NCI-H1694 treated with DMSO at 0.1 percent for 48 hours (cell line): ENCODE measurements around the gene TMTC2.

ENCODE experiments used
- DNase-seq: peaks from one replicate; lab custom pipeline; 2025; lab: John Stamatoyannopoulos, UW

Gene TMTC2

DNA sequence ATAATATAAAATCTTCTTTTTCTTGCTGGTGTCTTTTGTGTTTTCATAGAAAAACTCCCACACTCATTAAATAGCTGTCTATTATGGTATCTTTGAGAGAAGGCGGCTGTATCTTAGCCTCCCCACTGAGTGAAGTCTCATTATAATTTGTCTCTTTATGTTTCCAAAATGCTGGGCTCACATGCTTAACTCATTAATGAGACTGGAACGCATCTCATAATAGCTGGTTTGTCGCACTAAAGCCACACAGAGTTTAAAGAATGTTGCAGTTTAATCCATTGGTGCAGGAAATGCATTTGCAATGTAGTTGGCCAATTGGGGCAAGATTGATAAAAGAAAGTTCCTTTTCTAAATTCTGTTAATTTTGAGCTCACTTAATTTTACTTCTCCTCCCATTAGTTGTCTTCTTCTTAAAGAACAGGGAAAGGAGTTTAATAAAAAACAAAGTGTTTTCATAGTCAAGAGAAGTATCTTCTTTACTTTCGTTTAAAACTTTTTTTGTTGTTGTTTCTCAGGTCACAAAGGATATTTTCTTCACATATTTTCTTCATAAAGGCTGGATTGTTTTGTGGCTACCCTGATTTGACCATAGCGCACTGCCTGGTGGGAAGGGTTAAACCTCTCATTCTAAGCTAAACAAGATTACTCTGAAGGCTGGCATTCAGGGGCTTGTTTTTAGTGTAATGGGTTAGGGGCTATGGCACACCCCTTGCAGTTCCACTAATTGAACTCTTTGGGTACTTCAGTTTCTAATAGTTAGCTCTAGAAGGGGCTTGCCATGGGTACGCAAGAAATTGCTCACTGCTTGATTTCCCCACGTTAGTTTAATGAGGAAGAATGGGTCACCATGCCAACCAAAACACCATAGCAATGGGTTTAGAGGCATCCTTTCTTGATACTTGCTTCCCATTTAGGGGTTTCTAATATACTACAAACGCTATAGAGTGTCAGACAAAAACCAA is 197.0 kb downstream of the TMTC2 start:
- no peak for DNase-seq

DNA sequence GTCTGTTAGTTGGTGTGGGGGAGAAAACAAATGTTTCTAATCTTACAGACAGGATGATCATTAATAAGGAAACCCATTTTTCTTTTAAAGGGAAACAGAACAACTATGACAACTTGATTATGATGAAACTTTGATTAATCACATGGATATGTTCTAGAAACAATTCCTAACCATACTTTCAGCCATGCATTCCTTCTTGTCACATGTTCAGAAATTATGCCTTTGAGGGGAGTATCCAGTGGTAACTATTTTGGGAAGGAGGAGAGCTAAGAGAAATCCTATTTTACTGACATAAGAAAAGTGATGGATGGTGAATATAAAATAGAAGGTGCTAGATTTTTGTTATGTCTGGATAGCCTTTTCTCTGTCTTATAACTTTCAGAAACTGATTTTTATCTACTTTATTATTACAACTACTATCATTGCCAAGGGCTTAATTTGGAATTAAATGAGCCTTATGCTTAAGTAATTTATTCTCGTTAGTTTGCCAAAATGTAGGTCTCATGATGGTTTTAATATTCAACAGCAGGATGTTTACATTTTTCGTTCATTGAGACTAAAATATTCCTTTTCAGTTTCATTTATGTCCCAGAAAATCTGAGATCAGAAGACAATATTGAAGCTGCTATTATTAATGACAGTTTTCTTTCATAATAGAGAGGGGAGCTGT is 200.1 kb downstream of the TMTC2 start:
- no peak for DNase-seq

DNA sequence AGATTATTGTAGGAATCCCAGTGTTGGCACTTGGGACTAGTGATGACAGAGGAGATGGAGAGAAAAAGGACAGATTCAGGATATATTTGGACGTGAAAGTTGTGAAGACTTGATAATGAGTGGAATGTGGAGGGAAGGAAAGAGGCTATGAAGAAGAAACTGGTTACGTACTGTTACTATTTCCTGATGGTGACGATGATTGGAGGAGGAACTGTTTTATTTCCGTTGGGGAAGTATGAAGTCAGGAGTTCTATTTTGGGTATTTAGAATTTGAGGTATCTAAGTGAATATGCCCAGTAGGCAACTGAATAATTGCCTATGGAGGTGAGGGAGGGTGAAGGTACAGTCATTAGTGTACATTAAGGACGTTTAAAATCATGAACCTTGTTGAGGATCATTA is 207.2 kb downstream of the TMTC2 start:
- no peak for DNase-seq

DNA sequence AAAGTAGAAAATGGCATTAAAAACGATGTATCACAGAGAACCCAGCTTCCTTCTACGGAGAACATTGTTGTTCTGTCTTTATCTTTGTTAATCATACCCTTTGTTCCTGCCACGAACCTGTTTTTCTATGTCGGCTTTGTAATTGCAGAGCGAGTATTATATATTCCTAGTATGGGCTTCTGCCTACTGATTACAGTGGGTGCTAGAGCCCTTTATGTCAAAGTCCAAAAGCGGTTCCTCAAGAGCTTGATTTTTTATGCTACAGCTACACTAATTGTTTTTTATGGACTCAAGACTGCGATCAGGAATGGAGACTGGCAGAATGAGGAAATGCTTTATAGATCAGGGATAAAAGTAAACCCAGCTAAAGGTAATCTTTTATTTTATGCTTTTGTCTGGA is 209.6 kb downstream of the TMTC2 start:
- no peak for DNase-seq

DNA sequence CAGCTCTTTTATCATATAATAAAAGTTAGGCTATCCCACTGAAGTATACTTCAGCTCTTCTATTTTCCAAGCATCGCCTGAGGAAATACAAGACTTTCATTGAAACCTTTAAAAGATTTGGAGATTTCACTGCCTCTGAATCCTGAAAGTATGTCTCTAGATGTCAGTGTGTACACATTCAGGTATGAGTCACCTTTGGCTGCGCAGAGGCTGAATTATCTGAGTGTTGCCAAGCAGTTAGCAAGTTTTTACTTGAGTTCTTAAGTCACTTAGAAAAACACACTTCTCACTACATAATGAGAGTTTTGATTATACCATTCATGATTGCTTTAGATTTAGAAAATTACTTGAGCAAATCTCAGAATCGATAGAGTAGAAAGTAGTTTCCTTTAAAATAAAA is 210.3 kb downstream of the TMTC2 start:
- no peak for DNase-seq

DNA sequence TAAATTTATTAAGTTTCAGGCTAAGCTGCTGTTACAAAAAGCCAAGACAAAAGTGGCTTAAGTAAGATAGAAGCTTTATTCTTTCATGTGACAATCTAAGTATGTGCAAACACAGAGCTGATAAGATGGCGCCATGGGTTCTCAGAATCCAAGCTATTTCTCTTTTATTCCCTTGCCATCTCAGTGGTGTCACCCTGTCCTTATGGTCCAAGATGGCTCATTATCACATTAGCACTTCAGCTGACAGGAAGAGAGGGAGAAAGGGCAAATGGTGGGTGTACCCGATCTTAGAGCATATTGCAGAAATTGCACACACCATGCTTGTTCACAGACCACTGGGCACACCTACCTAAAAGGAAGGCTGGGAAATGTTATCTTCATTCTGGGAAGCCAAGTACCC is 211.7 kb downstream of the TMTC2 start:
- no peak for DNase-seq

DNA sequence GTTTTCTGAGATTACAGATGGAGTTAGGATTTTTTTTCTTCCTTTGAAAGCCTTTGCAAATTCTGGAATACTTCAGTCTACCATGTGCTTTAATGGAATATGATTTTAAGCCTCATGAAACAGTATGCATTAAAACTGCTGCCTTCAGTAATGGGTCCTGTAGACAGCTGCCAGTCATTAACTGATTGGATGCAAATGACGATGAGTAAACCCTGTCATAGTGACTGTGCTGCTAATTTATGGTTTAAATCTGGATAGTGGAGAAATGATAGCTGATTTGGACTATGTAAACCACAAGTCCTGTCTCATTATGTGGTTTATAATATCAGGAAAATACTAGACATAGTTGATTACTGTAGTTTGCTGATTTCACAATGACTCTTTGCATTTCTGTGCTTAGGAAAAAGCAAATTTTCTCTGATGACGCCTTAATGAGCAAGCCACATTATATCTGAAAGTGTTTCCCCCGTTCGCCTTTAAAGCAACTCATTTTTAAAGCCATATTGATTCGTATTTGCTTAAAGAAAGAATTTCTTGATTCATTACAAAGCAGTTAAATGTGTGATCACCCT is 217.6 kb downstream of the TMTC2 start:
- DNase-seq = no peak

DNA sequence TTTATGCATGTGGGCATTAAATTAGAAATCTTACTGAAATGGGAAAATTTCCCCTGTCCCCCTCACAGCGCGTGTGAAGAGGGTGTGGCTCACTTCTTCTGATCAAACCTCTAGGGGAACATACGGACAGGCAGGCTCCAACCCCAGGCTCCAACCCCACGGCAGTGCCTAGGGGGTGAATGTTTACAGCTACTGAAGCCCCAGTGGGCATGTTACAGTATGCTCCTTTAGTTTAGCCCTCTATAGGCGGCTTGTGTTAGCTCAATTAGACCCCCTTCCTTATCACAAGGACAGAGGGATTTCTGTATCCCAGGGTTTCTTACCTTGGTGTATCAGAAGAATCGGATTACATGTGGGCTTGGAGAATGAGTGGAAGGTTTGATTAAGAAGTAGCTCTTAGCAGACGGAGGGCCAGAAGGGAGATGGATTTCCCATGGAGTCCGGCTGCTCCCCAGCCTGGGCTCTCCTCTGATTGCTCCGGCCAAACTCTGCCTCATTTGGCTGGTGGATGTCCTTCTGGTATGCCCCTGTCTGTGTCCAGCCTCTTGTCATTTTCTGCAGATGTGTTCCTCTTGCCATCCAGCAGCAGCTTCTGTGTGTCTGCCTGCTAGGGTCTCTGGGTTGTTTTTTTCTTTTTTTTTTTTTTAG is 223.7 kb downstream of the TMTC2 start:
- no peak for DNase-seq

DNA sequence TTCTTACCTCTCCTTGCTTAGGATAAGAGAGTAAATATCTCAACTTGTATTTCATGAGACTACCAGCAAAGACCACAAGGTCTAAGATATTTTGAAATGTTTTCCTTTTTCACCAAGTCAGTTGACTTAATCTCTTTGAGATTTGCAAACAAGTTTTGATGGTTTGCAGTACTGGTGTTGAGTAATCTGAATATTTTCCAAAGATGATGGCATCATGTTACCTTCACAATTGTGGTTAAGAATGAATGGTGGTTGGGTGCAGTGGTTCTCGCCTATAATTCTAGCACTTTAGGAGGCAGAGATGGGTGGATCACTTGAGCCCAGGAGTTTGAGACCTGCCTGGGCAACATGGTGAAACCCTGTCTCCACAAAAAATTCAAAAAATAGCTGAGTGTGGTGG is 225.7 kb downstream of the TMTC2 start:
- no peak for DNase-seq

DNA sequence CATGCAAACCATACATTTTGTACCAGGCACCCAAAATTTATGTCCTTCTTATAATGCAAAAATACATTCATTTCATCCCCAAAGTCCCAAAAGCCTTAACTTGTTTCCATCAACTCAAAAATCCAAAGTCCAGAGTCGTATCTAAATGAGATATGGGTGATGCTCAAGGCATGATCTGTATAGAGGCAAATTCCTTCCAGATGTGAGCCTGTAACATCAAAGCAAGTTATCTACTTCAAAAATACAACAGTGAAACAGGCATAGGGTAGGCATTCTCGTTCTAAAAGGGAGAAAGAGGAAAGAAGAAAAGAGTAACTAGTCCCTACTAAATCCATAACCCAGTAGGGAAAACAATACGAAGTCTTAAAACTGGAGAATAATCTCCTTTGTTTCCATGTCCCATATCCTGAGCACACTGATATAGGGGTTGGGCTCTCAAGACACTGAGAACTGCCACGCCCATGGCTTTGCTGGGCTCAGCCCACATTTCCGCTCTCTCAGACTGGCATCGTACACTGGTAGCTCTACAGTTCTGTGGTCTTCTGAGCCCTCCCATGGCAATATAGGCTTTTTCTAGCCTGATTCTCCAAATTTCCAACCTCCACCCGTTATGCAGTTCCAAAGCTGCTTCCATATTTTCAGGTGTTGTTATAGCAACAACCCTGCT is 232.8 kb downstream of the TMTC2 start:
- no peak for DNase-seq

DNA sequence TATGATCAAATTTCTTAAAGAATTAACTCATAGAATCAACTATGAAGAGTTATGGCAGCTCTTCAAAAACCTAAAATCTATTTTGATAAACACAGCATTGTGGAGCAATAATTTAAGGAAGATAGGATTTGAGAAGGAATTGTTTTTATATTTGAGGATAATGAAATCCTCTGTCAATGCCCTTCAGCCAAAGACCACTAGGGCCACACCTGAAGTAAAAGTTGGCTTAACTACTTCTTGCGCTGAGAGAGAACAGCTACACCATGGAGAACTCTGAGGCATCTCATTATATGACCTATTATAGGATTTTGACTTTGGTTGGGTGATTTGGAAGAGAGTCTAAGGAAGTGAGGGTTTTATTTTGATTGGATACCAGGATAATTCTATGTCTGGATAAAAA is 237.2 kb downstream of the TMTC2 start:
- DNase-seq = no peak

DNA sequence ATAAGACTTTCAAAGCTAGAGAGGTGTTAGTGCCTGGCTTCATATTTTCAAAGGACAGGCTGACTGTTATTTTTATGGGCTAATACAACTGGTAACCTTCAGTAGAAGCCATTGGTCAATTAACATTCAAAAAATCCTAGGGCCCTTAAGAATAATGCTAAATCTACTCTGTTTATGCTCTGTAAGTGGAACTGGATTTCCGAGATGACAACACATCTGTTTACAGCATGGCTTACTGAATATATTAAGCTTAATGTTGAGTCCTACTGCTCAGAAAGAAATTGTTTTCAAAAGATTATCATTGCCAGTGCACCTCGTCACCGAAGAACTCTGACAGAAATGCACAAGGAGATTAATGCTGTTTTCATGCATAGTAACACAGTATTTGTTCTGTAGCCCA is 239.9 kb downstream of the TMTC2 start:
- no peak for DNase-seq

DNA sequence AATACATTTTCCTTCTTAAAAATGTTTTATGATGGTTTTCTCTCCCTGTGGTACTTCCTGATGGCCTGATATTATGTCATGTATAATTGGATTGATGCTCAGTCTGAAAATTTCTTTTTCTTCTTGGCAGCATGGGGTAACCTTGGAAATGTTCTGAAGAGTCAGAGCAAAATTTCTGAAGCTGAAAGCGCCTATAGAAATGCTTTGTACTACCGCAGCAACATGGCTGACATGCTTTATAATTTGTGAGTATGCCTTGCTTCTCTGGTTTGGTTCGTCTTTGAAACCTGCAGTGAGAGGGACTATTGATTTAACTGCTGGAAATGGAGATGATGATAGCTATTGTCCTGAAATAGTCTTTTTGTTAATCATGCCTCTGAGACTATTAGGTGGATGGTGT is 243.6 kb downstream of the TMTC2 start:
- no peak for DNase-seq

DNA sequence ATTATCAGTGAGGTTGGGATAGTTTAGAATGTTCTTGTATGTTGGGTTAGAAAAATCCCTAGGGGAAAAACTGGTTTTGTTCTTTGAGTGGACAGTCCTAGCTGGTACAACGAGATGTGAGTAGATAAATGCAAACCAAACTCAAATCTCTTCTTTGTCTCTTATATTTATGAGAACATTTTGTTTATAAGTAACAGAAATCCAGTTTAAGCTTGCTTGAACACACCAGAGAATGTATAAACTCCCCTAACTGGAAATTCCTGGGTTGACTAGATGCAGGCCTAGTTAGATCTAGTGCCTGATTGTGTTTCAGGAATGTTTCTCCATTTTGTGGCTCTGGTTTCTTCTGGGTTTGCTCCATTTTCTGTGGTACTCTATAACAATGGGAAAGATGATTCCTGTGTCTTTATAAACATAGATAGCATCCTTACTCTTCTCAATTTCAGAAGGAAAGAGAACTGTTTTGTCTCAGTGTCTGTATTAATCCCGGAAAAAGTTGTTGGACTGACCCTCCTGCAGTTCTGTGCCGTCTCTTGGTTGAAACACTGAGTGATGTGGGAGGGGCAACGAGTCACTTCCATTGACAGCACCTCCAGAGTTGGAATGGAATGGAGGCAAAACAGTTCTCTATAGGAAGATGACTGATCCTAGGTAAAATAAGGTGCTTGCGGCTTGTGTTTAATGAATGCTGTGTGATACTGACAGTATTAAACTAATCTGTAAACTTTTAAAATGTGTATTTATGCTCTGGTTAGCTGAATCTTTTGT is 244.8 kb downstream of the TMTC2 start:
- DNase-seq = no peak

DNA sequence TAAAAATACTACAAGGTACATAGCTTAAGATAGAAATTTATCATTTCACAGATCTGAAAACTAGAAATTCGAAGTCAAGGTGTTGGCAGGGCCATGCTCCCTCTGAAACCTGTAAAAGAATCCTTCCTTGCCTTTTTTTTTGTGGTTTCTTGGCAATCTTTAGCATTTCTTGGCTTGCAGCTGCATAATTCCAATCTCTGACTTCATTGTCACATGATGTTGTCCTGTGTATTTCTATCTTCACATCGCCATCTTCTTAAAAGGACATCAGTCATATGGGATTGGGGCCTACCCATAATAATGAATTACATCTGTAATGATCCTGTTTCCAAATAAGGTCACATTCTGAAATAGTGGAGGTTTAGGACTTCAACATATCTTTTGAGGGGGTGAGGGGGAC is 250.4 kb downstream of the TMTC2 start:
- DNase-seq = no peak

DNA sequence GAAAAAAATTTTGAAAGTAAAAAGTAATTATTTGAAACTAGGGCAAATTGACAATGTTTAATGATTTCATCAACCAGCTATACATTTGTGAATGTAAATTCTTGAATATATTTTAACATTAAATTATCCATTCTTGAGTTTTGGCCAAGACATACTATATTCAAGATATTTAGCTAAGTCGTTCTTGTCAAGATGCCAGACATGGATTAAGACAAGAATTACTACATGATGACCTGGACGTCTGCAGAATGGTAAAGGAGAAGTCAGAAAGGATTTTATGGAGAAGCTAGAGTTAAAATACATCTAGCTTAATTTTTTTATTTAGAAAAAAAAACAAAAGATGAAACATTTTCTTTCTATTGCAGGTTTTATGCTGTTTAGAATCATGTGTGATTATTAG is 255.8 kb downstream of the TMTC2 start:
- no peak for DNase-seq

DNA sequence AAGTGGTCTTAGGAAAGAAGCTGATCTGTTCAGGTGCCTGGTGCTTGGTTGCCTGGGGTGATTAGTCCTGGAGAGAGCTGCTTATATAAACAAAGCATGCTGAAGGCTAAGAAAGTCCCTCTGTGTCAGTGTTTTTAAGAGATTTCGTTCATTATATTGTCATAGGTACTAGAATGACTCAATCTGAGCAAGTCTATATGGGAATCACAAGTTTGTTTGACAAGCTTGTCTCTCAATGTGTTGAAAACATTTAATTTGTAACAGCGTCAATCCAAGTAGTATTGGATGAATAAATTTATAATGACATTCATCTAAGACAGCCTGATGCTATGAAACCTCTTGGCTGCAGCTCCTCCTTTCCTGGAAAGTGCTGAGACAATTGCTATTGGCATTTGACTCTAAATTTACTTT is 256.3 kb downstream of the TMTC2 start:
- DNase-seq = no peak

DNA sequence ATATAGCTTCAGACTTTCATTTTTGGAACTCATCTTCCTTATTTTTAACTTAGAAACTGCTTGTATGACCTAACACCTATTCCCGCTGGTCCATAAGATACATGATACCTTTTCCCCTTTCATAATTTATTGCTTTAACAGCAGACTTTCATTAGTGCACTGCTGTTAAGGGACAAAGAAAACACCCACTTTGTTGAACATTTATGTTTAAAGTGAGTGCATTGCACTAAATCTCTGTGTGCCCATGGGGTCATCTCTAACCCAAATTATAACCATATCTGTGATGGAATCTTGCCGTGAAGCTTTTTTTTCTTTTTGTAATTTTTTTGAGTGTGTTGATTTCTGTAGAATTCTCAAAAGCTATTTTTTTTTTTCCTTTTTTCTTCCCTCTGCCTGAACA is 261.8 kb downstream of the TMTC2 start:
- no peak for DNase-seq

DNA sequence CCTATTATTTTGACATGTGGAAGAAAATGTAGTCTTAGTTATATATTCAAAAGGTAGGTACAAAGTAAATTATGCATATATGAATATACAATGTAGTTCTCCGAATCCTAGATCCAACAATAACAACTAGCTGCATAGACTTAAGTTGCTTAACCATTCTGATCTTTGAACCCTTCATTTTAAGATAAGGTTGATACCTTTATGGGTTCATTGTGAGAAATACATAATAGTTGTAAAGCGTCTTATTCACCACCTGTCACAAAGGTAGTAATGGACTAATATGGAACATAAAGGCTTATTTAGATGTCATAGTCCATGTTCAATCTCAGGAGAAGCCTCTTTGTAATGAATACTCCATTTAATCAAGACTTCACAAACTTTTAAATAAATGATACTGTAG is 263.6 kb downstream of the TMTC2 start:
- no peak for DNase-seq

DNA sequence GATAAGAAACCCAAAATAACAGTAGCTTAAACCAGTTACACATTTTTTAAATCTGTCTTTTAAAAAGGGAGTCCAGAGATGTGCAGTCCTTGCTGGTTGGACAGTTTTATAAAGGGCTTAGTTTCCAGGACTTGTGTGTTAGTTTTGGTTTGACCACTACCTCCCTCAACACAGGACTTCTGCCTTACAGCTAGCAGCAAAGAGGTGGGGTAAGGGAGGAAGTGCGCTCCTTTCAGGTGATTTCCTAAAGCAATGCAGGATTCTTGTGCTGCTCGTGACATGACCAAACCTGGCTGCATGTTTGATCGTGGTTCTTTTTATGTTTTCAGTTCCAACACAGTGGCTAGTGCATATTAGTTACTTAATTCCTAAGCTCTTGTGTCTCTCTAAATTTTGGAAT is 266.2 kb downstream of the TMTC2 start:
- DNase-seq = no peak

DNA sequence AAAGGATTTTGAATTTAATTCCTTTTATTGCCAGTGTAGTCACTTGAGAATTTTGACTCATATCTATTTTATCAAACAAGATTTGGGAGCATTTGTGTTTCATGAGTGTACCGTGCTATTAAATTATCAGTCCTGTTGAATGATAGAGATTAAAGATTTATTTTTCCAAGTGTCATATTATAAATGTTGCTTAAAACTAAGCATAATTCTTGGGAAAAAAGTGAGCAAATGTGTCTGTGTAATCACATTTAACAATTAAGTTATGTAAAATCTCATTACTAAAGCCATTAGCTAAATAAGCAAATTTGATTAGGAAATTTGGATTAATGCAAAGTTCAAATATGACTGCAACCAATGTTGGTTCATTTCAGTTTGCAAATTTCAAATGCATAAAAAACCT is 266.7 kb downstream of the TMTC2 start:
- DNase-seq = no peak
